Activated naive CD8-positive, alpha-beta T cell treated with anti-CD3 and anti-CD28 coated beads, Interleukin-2, amount 10 ng/mL, durations not matched to agents 7 days and 5 days (primary cell): ENCODE measurements around the gene SP6. TPM values are rescaled to one million over a fixed set of nuclear protein-coding genes. Genes with fewer than 3 reads are reported as not detected.

Experiments
- ATAC-seq: fragments of 150-1000 bp; cut with Tn5 transposase; one replicate; pipeline ENCODE4 v1.10.0; 2021; ENCODE audit warnings: low read depth, moderate library complexity
- POLR2A ChIA-PET: fragments of 350-600 bp; sonication (Branson Sonifier 250); formaldehyde crosslinking; loops from one replicate; lab custom pipeline; 2021; ENCODE audit warnings: antibody characterized with exemption; lab: Charles Lee
- DNase-seq: peaks from one replicate; pipeline ENCODE4 v3.0.0; 2021
- H3K27ac Mint-ChIP-seq: one replicate; pipeline ENCODE4 v1.8.0; 2022; ENCODE audit warnings: mild to moderate bottlenecking, mixed read lengths
- H3K27me3 Mint-ChIP-seq: one replicate; pipeline ENCODE4 v1.8.0; 2022; ENCODE audit warnings: mild to moderate bottlenecking, moderate library complexity, mixed read lengths
- H3K36me3 Mint-ChIP-seq: one replicate; pipeline ENCODE4 v1.8.0; 2021; ENCODE audit warnings: mild to moderate bottlenecking, mixed read lengths
- H3K4me1 Mint-ChIP-seq: one replicate; pipeline ENCODE4 v1.8.0; 2021; ENCODE audit warnings: mixed read lengths
- H3K4me3 Mint-ChIP-seq: one replicate; pipeline ENCODE4 v1.8.0; 2022; ENCODE audit warnings: mild to moderate bottlenecking, moderate library complexity, mixed read lengths
- H3K9me3 Mint-ChIP-seq: one replicate; pipeline ENCODE4 v1.8.0; 2021; ENCODE audit warnings: mixed read lengths
- total RNA-seq, 2 experiments: library from RNA; stranded (reverse); gene quantifications; one replicate each; pipeline ENCODE4 v1.2.3, GENCODE V29; 2021

Gene SP6
- total RNA-seq, 2 experiments from 2014 or later = 0.09 to 0.22 TPM

DNA sequence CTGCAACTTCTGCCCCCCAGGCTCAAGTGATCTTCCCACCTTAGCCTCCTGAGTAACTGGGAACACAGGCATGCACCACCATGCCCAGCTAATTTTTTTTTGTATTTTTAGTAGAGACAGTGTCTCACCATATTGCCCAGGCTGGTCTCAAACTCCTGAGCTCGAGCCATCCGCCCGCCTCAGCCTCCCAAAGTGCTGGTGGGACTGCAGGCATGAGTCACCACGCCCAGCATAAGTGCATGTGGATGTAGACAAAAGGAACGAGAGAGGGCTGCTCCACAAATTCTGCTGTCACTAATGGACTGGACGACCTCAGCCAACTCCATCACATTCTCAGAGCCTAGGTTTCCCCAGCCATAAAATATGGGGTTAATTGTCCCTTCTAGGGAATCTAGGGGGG is 37.3 kb upstream of the SP6 start:
- no peak overlapping the region for H3K27ac Mint-ChIP-seq
- no peak overlapping the region for H3K4me3 Mint-ChIP-seq
- no peak for DNase-seq
- no peaks in the 10 kb centered on the region for H3K27me3 Mint-ChIP-seq
- no peak for ATAC-seq
- POLR2A ChIA-PET = interaction anchor here (0.9 kb wide), 1 partner anchor 45 kb away, joined by 3 read pairs; no protein-coding TSS in a partner anchor
- H3K4me1 Mint-ChIP-seq = peaks cover 19% of the 10 kb centered on the region
- no peaks in the 10 kb centered on the region for H3K9me3 Mint-ChIP-seq
- H3K36me3 Mint-ChIP-seq = peaks cover 3% of the 10 kb centered on the region

DNA sequence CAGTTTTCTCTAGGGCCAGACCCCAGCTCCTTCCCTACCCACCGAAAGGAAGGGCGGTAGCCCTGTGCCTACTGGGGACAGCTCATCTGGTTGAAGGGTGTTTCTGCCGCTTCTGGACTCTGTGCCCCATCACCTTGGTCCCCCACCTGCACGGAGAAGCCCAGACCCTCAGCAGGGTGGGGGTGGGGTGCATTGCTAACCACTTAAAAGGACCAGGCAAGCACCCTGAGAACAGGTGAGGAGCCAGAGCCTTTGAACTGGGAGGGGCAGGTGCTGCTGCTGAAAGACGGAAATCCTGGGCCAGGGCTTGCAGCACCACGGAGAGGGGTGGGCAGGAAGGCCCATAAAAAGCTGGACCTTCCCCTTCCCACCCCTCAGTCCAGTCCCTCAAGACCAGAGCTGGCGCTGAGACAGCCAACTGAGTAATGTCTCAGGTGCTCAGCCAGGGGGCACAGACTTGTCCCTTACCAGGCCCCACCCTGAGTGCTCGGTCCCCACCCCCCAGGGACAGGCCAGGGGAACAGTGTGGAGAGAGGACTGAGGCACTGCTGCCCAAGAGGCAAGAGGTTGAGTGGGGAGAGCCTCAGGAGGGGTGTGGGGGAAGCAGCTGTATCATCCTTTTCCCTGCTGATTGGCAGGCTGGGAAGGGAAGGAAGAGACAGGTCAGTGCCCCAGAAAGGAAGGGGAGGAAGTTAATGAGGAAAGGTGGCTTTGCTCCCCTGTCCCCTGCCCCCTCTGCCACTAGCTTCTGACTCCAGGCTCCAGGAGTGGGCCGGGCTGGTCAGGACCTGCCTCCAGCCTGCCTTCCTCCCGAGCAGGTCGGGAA is 34.2 kb upstream of the SP6 start:
- Mint-ChIP-seq H3K36me3 (no peaks in the 10 kb centered on the region), H3K9me3 (no peaks in the 10 kb centered on the region), H3K4me3 (no peak overlapping the region), H3K27ac (peak overlapping the region; percentile 42), H3K27me3 (peaks cover 2% of the 10 kb centered on the region), H3K4me1 (peaks cover 12% of the 10 kb centered on the region)
- POLR2A ChIA-PET = interaction anchor here (0.9 to 4.1 kb wide), 2 partner anchors 10 to 21 kb away, joined by 3 to 31 read pairs; partner anchors contain the start of gene SP2
- DNase-seq (no peak), ATAC-seq (no peak)

DNA sequence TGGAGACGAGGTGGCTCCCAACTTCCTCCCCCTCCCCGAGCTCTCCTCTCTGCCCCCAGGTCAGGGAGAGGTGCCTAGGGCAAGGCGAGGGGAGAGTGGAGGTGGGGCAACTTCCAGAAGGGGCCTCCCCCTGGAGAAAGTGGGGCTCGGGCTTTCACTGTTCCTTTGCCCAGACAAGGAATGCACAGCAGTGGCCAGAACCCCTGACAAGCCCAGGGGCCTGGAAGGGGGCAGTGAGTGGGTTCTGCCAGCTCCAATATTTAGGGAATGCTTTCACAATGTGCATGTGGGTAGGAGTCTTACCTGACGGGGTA is 33.4 kb upstream of the SP6 start:
- H3K9me3 Mint-ChIP-seq = no peaks in the 10 kb centered on the region
- POLR2A ChIA-PET = interaction anchor here (1.1 to 4.1 kb wide), 2 partner anchors 11 to 34 kb away, joined by 3 to 31 read pairs; partner anchors contain the start of genes SP2 and SP6
- H3K27ac Mint-ChIP-seq = no peak overlapping the region
- peaks cover 2% of the 10 kb centered on the region for H3K27me3 Mint-ChIP-seq
- no peak for DNase-seq
- ATAC-seq = no peak
- H3K36me3 Mint-ChIP-seq = no peaks in the 10 kb centered on the region
- H3K4me1 Mint-ChIP-seq = peaks cover 8% of the 10 kb centered on the region
- H3K4me3 Mint-ChIP-seq = no peak overlapping the region

DNA sequence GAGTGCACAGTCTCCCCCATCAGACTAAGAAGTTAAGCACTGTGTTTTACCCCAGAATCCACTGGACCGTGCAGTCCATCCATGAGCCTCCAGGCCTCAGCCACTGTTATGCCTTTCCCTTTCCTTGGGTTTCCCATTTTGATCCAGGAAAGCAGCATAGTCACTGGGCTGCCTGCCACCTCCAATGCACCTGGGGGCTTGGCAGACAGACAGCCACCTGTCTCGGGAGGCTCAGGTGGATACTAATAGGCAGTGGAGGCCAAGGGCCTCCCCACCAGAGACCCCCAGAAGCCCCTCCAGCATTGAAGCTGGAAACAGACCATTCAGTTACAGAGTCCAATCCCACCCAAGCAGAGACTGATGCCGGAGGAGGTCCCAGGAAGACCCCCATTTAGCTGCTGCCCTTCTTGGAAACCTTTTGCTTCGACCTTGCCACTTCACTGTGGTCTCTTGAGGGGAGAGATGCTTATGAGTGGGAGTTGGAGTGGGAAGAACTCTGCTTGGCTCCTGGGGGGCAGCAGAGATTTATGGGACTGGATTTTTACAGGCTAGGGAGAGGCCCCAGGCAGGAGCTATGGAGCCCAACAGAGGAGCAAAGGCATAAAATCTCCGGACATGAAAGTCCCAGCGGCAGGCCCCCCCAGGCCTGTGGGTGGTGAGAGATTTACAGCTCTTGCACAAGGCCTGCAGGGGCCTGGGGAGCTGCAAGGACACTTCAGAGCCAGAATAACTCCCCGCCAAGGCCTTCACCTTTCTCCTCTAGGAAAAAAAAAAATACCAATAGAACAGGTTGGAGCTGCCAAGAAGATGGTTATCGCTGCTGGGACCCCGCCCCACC is 32.8 kb upstream of the SP6 start:
- H3K27ac Mint-ChIP-seq = no peak overlapping the region
- POLR2A ChIA-PET = interaction anchor here (1.1 to 4.1 kb wide), 2 partner anchors 12 to 33 kb away, joined by 3 to 31 read pairs; partner anchors contain the start of genes SP2 and SP6
- H3K36me3 Mint-ChIP-seq = no peaks in the 10 kb centered on the region

DNA sequence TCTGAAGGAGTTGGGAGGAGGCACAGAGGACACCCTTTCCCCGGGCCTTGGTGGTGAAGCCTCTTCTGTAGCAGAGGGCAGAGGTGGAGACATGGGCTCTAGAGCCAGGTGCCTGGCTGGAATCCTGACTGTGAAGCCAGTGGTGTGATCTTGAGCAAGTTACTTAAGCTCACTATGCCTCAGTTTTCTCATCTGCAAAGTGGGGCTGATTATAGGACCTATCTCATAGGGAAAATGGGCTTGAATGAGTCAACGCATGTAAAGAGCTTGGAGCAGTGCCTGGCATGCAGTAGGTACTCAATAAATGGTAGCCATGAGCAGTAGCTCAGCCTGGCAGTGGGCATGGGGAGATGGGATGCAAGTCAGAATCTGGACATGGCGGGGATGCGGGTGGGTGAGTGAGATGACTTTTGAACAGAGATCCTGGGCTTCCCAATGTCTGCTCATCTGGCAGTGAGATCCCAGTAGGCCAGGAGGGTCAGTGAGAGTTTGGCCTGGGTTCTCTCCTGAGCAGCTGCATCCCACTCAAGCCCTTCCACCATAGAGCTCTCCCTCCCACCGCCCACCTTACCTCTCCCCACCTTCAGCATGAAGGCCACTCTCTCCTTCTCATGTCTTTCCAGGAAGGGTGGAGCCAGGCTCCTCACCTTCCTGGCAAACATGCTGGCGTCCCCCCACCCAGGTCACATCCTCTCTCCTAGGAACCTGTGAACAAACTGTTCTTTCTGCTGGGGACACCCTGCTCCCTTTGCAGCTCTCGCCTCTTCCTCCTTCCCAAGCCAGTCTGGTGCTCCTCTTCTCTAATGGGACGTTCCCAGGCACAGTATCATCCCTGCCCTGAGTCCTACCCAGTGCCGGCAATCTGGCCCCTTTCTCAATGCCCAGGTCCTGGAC is 32.0 kb upstream of the SP6 start:
- Mint-ChIP-seq H3K27me3 (peaks cover 5% of the 10 kb centered on the region), H3K4me1 (peaks cover 12% of the 10 kb centered on the region), H3K27ac (no peak overlapping the region), H3K36me3 (no peaks in the 10 kb centered on the region), H3K9me3 (no peaks in the 10 kb centered on the region), H3K4me3 (no peak overlapping the region)
- ATAC-seq (no peak), DNase-seq (no peak)
- POLR2A ChIA-PET = interaction anchor here (1.1 kb wide), 1 partner anchor 32 kb away, joined by 3 read pairs; the partner anchor contains the start of gene SP6

More for the DNA sequence above, 32.8 kb upstream of the SP6 start:
- Mint-ChIP-seq H3K4me1 (peaks cover 12% of the 10 kb centered on the region), H3K4me3 (no peak overlapping the region), H3K9me3 (no peaks in the 10 kb centered on the region), H3K27me3 (peaks cover 2% of the 10 kb centered on the region)
- ATAC-seq = no peak
- DNase-seq = no peak

DNA sequence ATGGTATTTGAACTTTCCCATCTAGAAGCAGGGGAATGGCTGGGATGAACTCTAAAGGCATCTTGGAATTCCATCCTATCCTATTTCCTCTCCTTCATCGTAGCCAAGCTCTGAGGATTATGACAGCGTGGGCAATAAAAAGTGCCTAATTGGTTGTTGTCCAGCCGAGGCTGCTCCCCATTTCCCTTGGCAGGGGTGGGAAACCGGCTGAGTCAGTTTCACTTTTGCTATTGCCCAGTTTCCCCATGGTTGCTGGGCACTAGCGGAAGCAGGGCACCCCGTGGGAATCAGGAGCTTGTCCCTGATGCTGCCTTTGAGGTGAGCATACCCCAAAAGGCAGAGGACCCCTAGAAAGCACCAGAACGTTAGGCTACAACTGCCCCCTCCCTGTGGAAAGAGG is 31.3 kb upstream of the SP6 start:
- no peak for DNase-seq
- ATAC-seq = no peak
- Mint-ChIP-seq H3K27me3 (peaks cover 8% of the 10 kb centered on the region), H3K27ac (no peak overlapping the region), H3K36me3 (no peaks in the 10 kb centered on the region), H3K9me3 (no peaks in the 10 kb centered on the region), H3K4me1 (peaks cover 12% of the 10 kb centered on the region), H3K4me3 (no peak overlapping the region)
- POLR2A ChIA-PET = interaction anchor here (0.6 kb wide), 1 partner anchor 26 kb away, joined by 3 read pairs; no protein-coding TSS in a partner anchor

DNA sequence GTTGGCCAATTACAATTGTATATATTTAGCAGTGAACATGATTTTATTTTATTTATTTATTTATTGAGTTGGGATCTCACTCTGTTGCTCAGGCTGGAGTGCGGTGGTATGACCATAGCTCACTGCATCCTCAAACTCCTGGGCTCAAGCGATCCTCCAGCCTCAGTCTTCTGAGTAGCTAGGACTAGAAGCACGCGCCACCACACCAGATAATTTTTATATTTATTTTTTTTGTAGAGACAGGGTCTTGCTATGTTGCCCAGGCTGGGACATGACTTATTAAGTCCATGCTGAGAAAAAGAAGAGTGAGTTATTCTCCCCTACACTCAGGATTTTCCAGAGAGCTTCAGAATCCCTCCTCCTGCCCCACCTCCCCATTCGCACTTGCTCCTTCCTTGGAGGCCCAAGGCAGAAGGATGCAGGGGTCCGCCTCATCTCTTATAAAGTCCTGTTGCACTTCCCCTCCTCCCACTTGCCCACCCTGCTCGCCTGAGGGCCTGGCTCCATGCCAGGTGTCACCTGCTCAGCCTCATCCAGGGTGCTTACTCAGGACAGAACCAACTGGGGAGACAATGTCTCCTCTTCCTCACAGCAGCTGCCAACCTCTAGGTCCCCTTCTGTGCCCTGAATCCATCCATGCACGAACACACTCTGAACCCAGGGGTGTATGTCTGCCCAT is 29.0 kb upstream of the SP6 start:
- H3K27me3 Mint-ChIP-seq = peaks cover 16% of the 10 kb centered on the region
- peaks cover 9% of the 10 kb centered on the region for H3K4me1 Mint-ChIP-seq
- ATAC-seq = no peak
- POLR2A ChIA-PET = no interaction called here
- no peaks in the 10 kb centered on the region for H3K36me3 Mint-ChIP-seq
- no peak overlapping the region for H3K4me3 Mint-ChIP-seq
- no peak overlapping the region for H3K27ac Mint-ChIP-seq
- no peak for DNase-seq
- no peaks in the 10 kb centered on the region for H3K9me3 Mint-ChIP-seq

DNA sequence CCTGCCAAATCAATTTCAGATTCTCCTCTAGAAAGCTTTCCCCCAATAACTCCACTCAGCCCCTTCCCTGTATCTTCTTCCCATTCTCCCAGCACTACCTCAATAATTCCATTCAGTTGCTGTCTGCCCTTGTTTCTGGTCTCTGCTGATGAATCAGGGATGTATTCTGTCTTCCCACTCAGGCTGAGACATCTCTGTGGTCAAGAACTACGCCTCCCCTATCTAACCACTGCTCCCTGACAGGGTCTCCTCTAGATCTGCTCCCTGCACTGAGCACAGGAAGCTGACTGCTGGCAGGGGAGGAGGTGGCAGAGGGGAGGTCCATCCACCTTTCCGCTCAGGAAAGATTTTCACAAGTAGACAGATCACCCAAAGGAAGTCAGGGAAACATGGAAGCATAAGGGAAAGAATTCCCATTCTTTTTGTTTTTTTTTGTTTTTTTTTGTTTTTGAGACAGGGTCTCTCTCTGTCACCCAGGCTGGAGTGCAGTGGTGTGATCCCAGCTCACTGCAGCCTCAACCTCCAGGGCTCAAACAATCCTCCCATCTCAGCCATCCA is 28.1 kb upstream of the SP6 start:
- DNase-seq (no peak), ATAC-seq (no peak)
- POLR2A ChIA-PET = no interaction called here
- Mint-ChIP-seq H3K27ac (no peak overlapping the region), H3K27me3 (peaks cover 20% of the 10 kb centered on the region), H3K4me3 (no peak overlapping the region), H3K4me1 (peaks cover 6% of the 10 kb centered on the region), H3K36me3 (no peaks in the 10 kb centered on the region), H3K9me3 (no peaks in the 10 kb centered on the region)

DNA sequence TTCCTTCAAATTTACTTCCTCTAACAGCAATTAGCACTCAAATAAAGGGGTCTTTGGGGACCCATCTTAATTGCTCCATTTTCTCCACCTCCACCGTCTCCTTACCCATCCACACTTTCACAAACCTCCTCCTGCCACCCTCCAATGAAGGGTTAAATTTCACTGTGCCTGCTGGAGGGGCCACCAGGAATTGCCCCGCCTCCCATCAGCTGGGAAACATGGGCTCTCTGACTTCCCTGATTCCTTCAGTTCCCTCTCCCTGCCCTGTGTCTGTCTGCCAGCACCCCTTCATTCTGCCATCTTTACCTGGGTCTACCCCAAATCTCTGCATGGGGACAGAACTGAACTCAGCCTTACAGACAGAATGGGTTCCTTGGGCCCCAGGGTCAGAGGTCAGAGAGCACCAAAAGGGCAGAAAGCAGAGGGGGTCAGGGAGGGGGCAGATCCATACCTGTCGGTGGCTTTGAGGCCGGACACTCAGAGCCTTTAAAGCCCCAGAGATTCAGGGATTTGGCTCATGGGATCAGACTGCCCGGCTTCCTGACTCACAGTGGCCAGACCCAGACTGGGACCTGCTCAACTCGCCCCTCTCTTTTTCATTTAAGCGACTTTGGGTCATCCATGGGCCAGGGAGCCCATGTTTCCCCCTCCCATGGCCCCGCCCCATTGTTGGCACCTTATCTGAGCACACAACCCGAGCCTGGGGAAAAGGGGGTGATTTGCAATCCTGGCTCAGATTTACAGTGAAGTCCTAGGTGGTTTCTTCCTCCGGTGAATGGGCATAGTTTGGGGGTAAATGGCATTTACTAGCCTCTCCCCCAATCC is 27.5 kb upstream of the SP6 start:
- peaks cover 27% of the 10 kb centered on the region for H3K27me3 Mint-ChIP-seq
- POLR2A ChIA-PET = interaction anchor here (0.6 kb wide), 1 partner anchor 153 kb away, joined by 4 read pairs; no protein-coding TSS in a partner anchor
- peaks cover 6% of the 10 kb centered on the region for H3K4me1 Mint-ChIP-seq
- H3K4me3 Mint-ChIP-seq = no peak overlapping the region
- H3K36me3 Mint-ChIP-seq = no peaks in the 10 kb centered on the region
- ATAC-seq (no peak), DNase-seq (no peak)
- H3K27ac Mint-ChIP-seq = no peak overlapping the region
- no peaks in the 10 kb centered on the region for H3K9me3 Mint-ChIP-seq

DNA sequence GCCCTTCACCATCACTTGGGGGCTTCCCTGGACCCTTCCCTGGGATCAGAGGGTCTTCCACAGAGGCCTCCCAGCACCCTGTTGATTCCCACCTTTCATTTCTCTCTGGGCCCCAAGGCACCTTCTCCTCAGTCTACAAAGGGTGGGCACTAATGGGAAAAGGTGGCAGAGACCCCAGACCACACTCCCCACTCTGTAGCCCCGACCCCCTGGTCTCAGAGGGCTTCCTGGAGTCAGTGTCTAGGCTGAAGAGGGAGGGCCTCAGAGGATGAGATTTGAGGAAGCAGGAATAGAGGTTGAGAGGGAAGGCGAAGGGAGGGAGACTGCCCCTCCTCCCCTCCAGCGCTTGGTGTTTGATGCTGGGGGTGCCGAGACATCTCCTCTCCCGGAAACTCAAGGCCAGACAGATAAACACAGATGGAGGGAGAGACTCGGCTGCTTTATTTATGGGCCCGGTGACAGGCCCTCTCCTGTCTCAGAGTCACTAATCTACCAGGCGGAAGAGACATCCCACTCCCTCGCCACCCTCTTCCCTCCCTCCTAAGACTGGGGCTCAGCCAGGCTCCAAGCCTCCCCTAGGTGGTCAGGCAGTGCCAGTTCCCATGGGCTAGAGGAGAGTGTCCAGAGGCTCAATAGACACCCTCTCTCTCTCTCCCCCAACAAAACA is 26.5 kb upstream of the SP6 start:
- no peak for DNase-seq
- Mint-ChIP-seq H3K36me3 (no peaks in the 10 kb centered on the region), H3K4me3 (no peak overlapping the region), H3K4me1 (peaks cover 4% of the 10 kb centered on the region), H3K27me3 (peaks cover 34% of the 10 kb centered on the region), H3K9me3 (no peaks in the 10 kb centered on the region), H3K27ac (no peak overlapping the region)
- POLR2A ChIA-PET = interaction anchor here (0.6 kb wide), 1 partner anchor 154 kb away, joined by 4 read pairs; no protein-coding TSS in a partner anchor
- ATAC-seq = no peak
